ENCODE data around the gene IFI27L2.
"Not testable (repeated sequence)": the region's sequence is repeated elsewhere in the genome, so short reads cannot be mapped to it uniquely, and the experiment has no call there.

Gene IFI27L2

GRCh38 chr14:94163796-94164195, 34.4 kb upstream of the IFI27L2 start:
- no peak overlapping the region for H3K4me3 ChIP-seq (ENCODE audit: low read depth, low read length)
- no peak for TF ChIP-seq CTCF (IDR thresholded peaks at IDR 0.05; ENCODE audit: low read depth, low read length)

- H3K4me3 ChIP-seq (ENCODE audit: low read depth, low read length), result no peak overlapping the region
- TF ChIP-seq CTCF (IDR thresholded peaks at IDR 0.05; ENCODE audit: low read depth, low read length), result no peak
Observed at GRCh38 chr14:94162466-94162865, 33.1 kb upstream of the IFI27L2 start.

GRCh38 chr14:94161981-94162380, 32.6 kb upstream of the IFI27L2 start:
- no peak for TF ChIP-seq CTCF (IDR thresholded peaks at IDR 0.05; ENCODE audit: low read depth, low read length)
- no peak overlapping the region for H3K4me3 ChIP-seq (ENCODE audit: low read depth, low read length)

GRCh38 chr14:94161058-94161457, 31.7 kb upstream of the IFI27L2 start:
- no peak overlapping the region for H3K4me3 ChIP-seq (ENCODE audit: low read depth, low read length)
- no peak for TF ChIP-seq CTCF (IDR thresholded peaks at IDR 0.05; ENCODE audit: low read depth, low read length)

GRCh38 chr14:94158239-94158883, 29.0 kb upstream of the IFI27L2 start:
- TF ChIP-seq CTCF (IDR thresholded peaks at IDR 0.05; ENCODE audit: low read depth, low read length), result no peak
- no peak overlapping the region for H3K4me3 ChIP-seq (ENCODE audit: low read depth, low read length)

GRCh38 chr14:94157197-94157596, 27.8 kb upstream of the IFI27L2 start:
- no peak overlapping the region for H3K4me3 ChIP-seq (ENCODE audit: low read depth, low read length)
- TF ChIP-seq CTCF (IDR thresholded peaks at IDR 0.05; ENCODE audit: low read depth, low read length), result no peak

GRCh38 chr14:94156143-94156542, 26.7 kb upstream of the IFI27L2 start:
- not testable (repeated sequence) for H3K4me3 ChIP-seq (ENCODE audit: low read depth, low read length)

GRCh38 chr14:94153750-94154342, 24.4 kb upstream of the IFI27L2 start:
- no peak overlapping the region for H3K4me3 ChIP-seq (ENCODE audit: low read depth, low read length)
- TF ChIP-seq CTCF (IDR thresholded peaks at IDR 0.05; ENCODE audit: low read depth, low read length), result no peak
